Measurements from ENCODE around the gene EHBP1L1. TPM values are rescaled to one million over a fixed set of nuclear protein-coding genes. Genes with fewer than 3 reads are reported as not detected.

Gene EHBP1L1
- total and polyA plus RNA-seq, 4 donors: 1.1 to 120 (median 10.0) TPM

GRCh38 chr11:65617990-65618751, 42.3 kb downstream of the EHBP1L1 start:
- Histone ChIP-seq H3K27me3 (ENCODE audit: control insufficient read depth in 4 of 4, insufficient read depth in 4 of 4, low read length in 3 of 4) (no peaks in the 10 kb centered on the region), H3K4me3 (ENCODE audit: low read depth in 1 of 3, low read length in 3 of 3) (no peak overlapping the region), H3K4me1 (ENCODE audit: control insufficient read depth in 4 of 4, insufficient read depth in 4 of 4, low read length in 3 of 4) (peaks cover 5 to 24% (median 14%) of the 10 kb centered on the region in 4 donors), H3K36me3 (ENCODE audit: control insufficient read depth in 4 of 4, insufficient read depth in 3 of 4, low read depth in 1 of 4, low read length in 3 of 4) (peaks cover 10 to 28% (median 16%) of the 10 kb centered on the region in 4 donors), H3K9me3 (ENCODE audit: control insufficient read depth in 4 of 4, low read length in 3 of 4) (no peaks in the 10 kb centered on the region), H3K9ac (ENCODE audit: low read depth in 1 of 2, low read length in 2 of 2) (no peak overlapping the region), H3K27ac (ENCODE audit: low read depth in 1 of 2, low read length in 2 of 2) (no peak overlapping the region)
- TF ChIP-seq HNF4G (IDR thresholded peaks at IDR 0.05): no peak
- 96% methylated on average over 33 of the region's 33 CpGs for WGBS
- DNase-seq (ENCODE audit: low spot score): no peak

GRCh38 chr11:65618763-65619162, 42.9 kb downstream of the EHBP1L1 start:
- no peak for DNase-seq (ENCODE audit: low spot score)
- H3K9me3 ChIP-seq (ENCODE audit: control insufficient read depth in 4 of 4, low read length in 3 of 4): no peaks in the 10 kb centered on the region
- peaks cover 5 to 21% (median 13%) of the 10 kb centered on the region in 4 donors for H3K4me1 ChIP-seq (ENCODE audit: control insufficient read depth in 4 of 4, insufficient read depth in 4 of 4, low read length in 3 of 4)
- H3K27me3 ChIP-seq (ENCODE audit: control insufficient read depth in 4 of 4, insufficient read depth in 4 of 4, low read length in 3 of 4): no peaks in the 10 kb centered on the region
- TF ChIP-seq NR2F2 (IDR thresholded peaks at IDR 0.05): no peak
- no peak for TF ChIP-seq YY1 (IDR thresholded peaks at IDR 0.05)
- TF ChIP-seq TAF1 (conservative IDR thresholded peaks at IDR 0.05): no peak
- TF ChIP-seq MAX (IDR thresholded peaks at IDR 0.05): no peak
- TF ChIP-seq HNF4A (conservative IDR thresholded peaks at IDR 0.05): no peak
- no peak for TF ChIP-seq ZBTB33 (IDR thresholded peaks at IDR 0.05)
- TF ChIP-seq RXRA (IDR thresholded peaks at IDR 0.05): no peak
- TF ChIP-seq EGR1 (IDR thresholded peaks at IDR 0.05; ENCODE audit: low read depth in 2 of 2): no peak
- no peak for TF ChIP-seq FOXA1 (IDR thresholded peaks at IDR 0.05)
- no peak for TF ChIP-seq SP1 (IDR thresholded peaks at IDR 0.05)
- no peak for TF ChIP-seq FOXA2 (IDR thresholded peaks at IDR 0.05)
- no peak for TF ChIP-seq CTCF (IDR thresholded peaks at IDR 0.05; ENCODE audit: low read depth, low read length, missing input control)
- TF ChIP-seq JUND (IDR thresholded peaks at IDR 0.05): no peak
- no peak overlapping the region for H3K27ac ChIP-seq (ENCODE audit: low read depth in 1 of 2, low read length in 2 of 2)
- no peak overlapping the region for H3K9ac ChIP-seq (ENCODE audit: low read depth in 1 of 2, low read length in 2 of 2)
- WGBS: 94% methylated on average over 14 of the region's 14 CpGs
- peaks cover 14 to 34% (median 16%) of the 10 kb centered on the region in 4 donors for H3K36me3 ChIP-seq (ENCODE audit: control insufficient read depth in 4 of 4, insufficient read depth in 3 of 4, low read depth in 1 of 4, low read length in 3 of 4)
- H3K4me3 ChIP-seq (ENCODE audit: low read depth in 1 of 3, low read length in 3 of 3): no peak overlapping the region

GRCh38 chr11:65619281-65619928, 43.6 kb downstream of the EHBP1L1 start:
- H3K36me3 ChIP-seq (ENCODE audit: control insufficient read depth in 4 of 4, insufficient read depth in 3 of 4, low read depth in 1 of 4, low read length in 3 of 4): peaks cover 14 to 41% (median 16%) of the 10 kb centered on the region in 4 donors
- H3K4me1 ChIP-seq (ENCODE audit: control insufficient read depth in 4 of 4, insufficient read depth in 4 of 4, low read length in 3 of 4): peaks cover 5 to 19% (median 13%) of the 10 kb centered on the region in 4 donors
- 96% methylated on average over 29 of the region's 29 CpGs for WGBS
- no peak overlapping the region for H3K4me3 ChIP-seq (ENCODE audit: low read depth in 1 of 3, low read length in 3 of 3)
- no peaks in the 10 kb centered on the region for H3K27me3 ChIP-seq (ENCODE audit: control insufficient read depth in 4 of 4, insufficient read depth in 4 of 4, low read length in 3 of 4)
- H3K9ac ChIP-seq (ENCODE audit: low read depth in 1 of 2, low read length in 2 of 2): no peak overlapping the region
- no peaks in the 10 kb centered on the region for H3K9me3 ChIP-seq (ENCODE audit: control insufficient read depth in 4 of 4, low read length in 3 of 4)
- no peak for DNase-seq (ENCODE audit: low spot score)
- H3K27ac ChIP-seq (ENCODE audit: low read depth in 1 of 2, low read length in 2 of 2): no peak overlapping the region
- TF ChIP-seq MAX (IDR thresholded peaks at IDR 0.05) (no peak), GABPA (IDR thresholded peaks at IDR 0.05 in 1 of 2, conservative IDR thresholded peaks at IDR 0.05 in 1 of 2) (no peak), HNF4G (IDR thresholded peaks at IDR 0.05) (no peak), SP1 (IDR thresholded peaks at IDR 0.05) (no peak), ATF3 (IDR thresholded peaks at IDR 0.05) (no peak), RXRA (IDR thresholded peaks at IDR 0.05) (no peak), ZBTB33 (IDR thresholded peaks at IDR 0.05) (no peak), JUND (IDR thresholded peaks at IDR 0.05) (no peak), RAD21 (IDR thresholded peaks at IDR 0.05) (no peak), FOXA2 (IDR thresholded peaks at IDR 0.05) (no peak), TAF1 (conservative IDR thresholded peaks at IDR 0.05) (no peak), HNF4A (conservative IDR thresholded peaks at IDR 0.05) (no peak)

Data from liver (tissue), 9 donors.